ENCODE measurements around the gene GCNT2.
A peak's percentile ranks its signal among the peaks of the same experiment; 100 is the strongest.
"Not testable (repeated sequence)": the region's sequence is repeated elsewhere in the genome, so short reads cannot be mapped to it uniquely, and the experiment has no call there.

GCNT2 gene

DNA sequence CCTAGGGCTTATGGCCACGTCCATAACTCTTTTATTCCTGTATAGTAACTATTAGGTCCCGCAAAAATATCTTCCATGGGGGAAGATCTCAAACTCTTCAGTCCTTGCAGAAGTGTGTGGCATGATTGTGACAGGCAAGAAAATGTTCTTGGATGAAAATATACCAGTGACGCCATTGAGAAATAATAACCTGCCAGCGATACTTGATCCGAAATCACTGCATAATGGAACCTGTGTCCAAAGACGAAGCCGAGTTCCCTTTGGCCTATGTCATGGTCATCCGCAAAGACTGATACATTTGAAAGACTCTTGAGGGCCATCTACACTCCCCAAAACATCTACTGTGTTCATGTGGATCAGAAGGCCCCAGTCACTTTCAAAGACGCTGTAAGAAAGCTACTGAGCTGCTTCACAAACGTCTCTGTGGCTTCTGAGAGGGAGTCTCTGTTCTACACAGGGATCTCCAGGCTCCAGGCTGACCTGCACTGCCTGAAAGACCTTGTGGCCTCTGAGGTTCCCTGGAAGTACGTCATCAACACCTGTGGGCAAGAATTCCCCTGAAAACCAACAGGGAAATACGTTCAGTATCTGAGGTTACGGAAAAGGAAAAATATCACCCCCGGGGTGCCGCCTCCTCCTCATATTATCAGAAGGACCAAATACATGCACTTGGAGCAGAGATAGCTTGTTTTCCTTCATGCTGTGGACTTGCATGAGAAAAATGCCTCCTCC is 6.9 kb upstream of the GCNT2 start:
- DNase-seq = no peak

DNA sequence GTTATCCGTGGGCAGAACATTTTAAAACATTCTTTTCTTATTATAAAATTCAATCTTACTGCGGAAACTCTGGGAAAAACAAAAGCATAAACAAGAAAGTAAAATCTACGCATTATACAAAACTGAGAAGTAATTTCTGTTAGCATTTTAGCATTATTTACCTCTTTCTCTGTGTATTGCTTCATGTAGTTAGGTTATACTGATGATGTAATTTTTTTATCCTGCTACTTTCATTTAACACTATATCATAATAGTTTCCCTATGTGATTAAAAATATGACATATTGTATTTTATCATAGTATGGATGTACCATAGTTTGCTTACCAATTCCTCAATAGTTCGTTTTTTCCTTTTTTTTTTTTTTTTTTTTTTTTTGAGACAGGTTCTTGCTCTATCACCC is 4.2 kb upstream of the GCNT2 start:
- no peak for DNase-seq

DNA sequence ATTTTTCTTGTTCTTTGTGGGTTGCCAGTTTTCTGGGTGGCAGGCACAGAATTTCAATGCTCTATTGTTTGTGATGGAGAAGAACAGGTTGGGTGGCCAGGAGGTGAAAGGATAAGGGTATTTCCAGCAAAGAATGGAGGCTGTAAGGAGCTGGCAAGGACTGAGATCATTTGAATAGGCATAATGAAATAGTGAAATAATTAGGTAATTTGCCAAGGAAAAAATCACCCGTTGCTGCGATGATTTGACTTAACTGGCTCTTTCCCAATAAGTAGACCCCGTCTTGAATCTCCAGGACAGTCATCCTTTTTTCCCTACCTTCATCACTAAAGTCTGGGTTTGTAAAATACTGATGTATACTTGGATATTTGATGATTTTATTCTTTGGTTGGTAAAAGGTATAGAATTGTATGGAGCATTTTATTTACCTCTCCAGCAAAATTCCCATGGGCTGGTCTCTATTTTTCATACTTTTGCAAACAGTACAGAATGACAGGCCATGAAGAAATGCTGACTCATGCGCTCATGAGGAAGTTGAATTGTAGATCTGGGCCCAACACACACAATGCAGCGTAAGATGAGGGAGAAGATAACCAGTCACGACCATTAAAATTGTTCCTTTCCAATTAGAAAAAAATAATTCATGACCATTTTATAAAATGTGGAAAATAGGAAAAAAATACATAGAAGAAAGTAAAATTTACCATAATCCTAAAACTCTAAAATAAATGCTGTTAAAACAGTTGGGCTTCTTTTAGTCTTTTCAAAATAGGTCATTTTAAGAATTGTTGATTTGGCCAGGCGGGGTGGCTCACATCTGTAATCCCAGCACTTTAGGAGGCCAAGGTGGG is 2.4 kb upstream of the GCNT2 start:
- DNase-seq = peak; percentile 69 to 78

DNA sequence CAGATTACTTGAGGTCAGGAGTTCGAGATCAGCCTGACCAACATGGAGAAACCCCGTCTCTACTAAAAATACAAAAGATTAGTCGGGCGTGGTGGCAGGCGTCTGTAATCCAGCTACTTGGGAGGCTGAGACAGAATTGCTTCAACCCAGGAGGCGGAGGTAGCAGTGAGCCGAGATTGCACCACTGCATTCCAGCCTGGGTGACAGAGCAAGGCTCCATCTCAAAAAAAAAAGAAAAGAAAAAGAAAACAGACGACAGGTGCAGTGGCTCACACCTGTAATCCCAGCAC is 1.8 kb upstream of the GCNT2 start:
- DNase-seq = not testable (repeated sequence)

DNA sequence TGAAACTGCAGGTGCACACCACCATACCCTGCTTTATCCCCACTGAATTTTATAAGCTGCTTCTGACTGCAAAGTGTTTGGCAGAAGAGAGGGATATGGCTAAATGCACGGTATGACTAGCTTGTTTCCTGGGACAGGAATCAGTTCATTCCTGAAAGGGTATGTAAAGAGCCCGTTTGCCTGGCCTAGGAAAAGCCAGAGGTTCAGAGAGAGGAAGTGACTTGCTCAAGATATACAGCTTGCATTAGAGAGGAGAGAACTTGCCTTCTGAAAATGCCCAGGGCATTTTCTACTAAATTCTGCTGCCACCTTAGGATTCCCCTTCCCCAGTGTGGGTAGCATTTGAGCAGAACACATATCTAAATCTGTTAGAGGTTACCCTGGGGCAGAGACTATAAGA is 683 bp upstream of the GCNT2 start:
- DNase-seq = peak; percentile 33 to 41

DNA sequence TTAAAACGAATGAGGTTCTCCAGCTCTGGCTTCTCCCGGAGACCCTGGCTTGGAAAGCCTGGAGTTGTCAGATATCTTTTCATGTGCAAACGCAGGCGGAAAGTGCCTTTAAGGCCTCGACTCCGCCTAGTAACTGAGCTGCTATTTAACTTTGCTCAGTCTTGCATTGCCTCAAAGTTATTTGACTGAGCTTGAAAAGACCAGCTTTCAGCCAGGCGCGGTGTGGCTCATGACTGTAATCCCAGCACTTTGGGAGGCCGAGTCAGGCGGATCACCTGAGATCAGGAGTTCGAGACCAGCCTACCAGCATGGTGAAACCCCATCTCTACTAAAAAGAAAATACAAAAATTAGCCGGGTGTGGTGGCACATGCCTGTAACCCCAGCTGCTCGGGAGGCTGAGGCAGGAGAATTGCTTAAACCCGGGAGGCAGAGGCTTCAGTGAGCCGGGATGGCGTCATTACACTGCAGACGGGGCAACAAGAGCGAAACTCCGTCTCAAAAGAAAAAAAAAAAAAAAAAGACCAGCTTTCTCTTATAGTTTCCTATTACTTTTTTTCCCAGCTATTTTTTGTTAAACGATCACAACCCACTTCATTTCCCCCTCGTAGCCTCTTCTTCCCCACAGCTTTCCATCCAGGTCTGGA is 1.9 kb downstream of the GCNT2 start:
- no peak for DNase-seq

DNA sequence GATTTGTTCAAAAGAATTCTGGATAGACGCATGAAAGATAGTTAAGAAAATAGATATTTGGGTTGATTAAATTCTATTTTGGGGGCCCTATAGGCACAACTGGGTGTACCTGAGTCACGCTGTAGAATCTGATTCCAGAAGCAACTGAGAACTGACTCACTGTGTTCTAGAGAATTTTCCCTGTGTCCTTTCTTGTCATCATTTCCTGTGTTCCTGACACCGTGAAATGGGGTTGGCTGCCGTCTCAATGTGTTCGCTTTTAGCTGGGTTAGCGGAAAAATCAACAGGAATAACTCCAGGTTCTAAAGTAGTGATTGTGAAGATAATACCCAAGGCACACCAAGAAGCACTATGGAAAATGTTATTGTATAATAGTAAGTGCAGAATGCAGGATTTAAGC is 5.0 kb downstream of the GCNT2 start:
- DNase-seq = no peak

DNA sequence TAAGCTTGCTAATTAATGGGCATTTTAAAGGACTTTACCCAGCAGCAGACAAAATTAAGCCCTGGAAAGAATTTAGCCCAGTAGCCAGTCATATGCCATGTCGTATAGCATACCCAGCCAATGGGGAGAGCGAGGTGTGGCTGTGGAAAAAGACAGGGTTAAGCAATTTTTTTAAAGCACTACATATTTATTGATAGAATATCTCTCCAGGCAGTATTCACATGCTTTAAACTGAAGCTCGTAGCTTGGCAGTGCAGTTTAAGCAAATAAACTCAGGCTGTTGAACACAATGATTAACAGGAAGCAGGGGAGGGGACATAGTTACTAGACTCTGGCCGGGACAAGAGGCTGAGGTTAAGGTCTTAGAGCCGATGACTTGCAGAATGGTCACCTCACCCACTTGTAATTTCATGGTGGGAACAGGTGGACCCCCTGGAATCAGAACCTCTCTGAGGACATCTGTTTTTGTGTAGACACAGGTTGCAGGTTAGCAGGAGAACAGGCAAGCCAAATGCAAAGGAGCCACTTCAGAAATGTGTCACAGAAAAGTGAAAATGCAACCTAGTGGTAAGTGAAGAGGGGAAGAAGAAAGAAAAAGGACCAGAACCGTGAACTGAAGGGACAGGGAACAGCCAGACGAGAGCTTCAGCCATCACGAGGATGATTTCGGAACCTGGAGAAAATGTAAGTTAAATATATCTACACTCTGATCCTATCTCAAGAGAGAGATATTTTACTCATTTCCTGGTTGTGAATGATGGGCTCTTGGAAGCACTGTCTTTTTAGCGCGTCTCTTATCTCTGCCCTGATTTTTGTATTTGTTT is 7.2 kb downstream of the GCNT2 start:
- peak in 1 of 2 experiments; percentile 23 for DNase-seq

DNA sequence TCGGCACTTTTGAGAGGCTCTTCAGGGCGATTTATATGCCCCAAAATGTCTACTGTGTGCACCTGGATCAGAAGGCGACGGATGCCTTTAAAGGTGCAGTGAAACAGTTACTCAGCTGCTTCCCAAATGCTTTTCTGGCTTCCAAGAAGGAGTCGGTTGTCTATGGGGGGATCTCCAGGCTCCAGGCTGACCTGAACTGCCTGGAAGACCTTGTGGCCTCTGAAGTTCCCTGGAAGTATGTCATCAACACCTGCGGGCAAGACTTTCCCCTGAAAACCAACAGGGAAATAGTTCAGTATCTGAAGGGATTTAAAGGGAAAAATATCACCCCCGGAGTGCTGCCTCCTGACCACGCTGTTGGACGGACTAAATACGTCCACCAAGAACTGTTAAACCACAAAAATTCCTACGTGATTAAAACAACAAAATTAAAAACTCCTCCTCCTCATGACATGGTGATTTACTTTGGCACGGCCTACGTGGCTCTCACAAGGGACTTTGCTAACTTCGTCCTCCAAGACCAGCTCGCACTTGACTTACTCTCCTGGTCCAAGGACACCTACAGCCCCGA is 8.2 kb downstream of the GCNT2 start:
- no peak for DNase-seq

DNA sequence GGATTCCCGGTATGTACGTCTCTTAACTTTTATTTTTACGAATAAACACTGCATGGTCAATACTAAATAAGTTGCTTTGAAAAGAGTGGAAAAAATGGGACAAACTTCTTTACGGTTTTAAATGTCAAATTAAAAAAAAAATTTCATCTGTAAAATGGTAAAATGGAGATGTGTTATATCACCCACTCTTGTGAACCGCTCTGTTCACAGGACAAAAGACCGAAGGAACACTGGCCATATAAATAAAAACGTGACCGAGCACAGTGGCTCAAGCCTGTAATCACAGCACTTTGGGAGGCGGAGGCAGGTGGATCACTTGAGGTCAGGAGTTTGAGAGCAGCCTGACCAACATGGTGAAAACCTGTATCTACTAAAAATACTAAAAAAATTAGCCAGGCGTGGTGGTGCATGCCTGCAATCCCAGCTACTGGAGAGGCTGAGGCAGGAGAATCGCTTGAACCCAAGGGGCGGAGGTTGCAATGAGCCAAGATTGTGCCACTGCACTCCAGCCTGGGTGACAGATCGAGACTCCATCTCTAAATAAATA is 8.8 kb downstream of the GCNT2 start:
- DNase-seq = not testable (repeated sequence)

DNA sequence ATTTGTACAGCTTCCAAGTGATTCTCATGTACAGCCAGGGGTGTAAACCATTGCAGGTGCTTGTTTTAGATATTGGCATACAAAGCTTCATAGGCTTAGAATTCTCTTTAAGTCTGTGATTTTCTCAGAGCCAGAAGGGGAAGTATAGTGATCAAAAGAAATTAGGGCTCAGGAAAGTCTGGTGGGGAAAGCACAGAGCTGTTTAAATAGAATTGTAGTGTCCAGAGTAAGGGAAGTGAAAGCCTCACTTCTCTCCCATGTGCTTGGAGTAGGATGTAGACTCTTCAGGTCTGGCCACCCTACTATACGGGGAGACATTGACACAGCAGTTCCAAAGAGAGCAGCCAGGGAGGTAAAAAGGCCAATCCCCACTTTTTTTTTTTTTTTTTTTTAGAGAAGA is 10.4 kb downstream of the GCNT2 start:
- DNase-seq = peak; percentile 19 to 40

DNA sequence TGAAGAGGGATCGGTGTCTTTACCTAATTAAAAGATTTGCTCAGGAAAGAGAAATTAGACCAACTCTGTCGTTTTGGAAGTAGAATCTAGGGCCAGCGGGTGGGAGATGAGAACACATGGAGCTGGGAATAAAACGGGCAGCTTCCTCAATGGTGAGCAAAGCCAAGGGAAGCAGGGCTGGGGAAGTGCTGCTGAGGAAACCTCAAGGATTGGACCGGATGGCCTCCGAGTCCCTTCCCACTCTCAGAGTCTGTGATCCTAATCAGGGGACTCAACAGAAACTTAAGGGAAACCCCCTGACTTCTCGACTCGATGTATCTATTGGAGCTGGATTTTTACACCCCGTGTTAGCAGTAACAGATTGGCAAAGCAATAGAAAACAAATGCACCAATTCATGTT is 10.8 kb downstream of the GCNT2 start:
- no peak for DNase-seq

DNA sequence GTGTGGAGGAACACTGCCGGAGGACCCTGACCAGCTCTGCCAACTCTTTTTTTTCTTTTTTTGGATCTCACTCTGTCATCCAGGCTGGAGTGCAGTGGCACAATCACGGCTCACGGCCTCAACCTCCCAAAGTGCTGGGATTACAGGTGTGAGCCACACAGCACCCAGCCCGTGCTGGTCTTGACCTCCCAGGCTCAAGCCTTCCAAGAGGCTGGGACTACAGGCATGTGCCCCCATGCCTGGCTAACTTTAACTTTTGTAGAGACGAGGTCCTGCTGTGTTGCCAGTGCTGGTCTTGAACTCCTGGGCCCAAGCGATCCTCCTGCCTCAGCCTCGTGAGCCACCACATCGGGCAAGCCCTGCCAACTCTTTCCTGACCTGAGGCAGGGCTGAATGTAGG is 11.2 kb downstream of the GCNT2 start:
- no peak for DNase-seq

DNA sequence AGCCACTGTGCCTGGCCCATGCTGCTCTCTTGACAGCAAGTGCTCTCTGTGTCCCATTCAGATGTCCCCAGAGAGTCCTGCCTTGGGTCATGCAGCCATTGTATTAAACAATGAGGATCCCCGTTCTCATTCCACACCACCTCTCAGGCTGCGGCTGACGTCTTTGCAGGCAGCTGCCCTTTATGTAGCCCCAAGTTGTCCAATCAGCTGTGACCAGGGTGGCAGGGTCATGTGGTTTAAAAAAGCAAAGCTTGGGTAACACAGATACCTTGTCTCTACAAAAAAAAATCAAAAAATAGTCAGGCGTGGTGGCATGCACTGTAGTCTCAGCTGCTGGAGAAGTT is 13.2 kb downstream of the GCNT2 start:
- no peak for DNase-seq

DNA sequence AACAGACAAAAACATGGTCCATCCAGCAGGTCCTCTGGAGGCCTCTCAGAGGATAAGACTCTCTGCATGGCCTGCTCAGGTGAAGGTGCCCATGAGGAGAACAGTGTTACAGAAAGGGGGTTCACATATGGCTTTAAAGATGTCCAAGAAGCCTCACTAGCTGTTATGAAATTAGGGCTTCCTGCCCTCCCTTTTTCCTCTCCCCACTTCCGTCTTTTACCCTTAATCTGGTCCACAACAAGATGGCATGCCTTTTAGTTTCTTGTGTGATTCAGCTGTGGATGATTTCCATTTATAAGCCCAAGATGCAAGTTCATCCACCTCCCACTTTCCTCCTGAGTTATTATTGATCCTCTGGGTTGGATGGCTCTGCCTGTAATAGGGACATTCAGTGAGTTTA is 14.0 kb downstream of the GCNT2 start:
- DNase-seq = no peak

DNA sequence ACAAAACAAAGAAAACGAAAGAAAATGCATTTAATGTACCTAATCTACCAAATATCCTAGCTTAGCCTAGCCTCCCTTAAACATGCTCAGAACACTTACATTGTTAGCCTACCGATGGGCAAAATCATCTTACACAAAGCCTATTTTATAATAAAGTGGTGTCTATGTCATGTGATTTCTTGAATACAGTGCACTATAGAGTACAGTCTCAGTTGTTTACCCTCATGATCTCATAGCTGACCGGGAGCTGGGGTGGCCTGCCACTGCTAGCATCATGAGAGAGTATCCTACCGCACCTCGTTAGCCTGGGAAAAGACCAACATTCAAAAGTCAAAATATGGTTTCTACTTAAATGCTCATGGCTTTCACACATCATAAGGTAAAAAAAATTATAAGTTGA is 16.6 kb downstream of the GCNT2 start:
- DNase-seq = no peak

DNA sequence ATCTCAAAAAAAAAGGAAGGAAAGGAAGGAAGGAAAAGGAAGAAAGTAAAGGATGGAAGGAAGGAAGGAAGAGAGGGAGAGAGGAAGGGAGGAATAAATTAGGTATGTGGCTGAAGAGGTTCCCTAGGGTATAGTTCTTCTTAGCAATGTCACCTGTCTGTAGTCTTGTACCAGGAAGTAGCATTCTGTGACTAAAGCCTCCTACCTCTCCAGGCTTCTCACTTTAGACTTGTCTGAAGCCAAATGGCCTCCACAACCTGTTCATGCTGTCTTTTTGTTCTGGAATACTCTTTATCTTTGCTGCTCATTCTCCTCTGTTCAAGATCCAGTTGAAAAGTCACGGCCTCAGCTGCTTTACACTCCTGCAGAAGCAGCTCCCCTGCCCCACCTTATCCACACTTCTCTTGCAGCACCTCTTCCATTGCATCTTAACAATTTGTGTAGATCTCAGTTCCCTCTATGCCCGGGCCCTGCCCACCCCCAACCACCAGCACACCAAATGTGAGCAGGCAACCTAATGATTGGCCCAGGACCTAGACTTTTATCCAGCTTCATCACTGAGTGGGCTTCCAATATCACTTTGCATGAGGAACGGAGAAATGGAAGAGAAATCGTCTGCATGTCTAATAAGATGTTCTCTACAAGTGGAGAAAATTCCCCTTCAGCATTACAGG is 19.1 kb downstream of the GCNT2 start:
- DNase-seq = no peak

DNA sequence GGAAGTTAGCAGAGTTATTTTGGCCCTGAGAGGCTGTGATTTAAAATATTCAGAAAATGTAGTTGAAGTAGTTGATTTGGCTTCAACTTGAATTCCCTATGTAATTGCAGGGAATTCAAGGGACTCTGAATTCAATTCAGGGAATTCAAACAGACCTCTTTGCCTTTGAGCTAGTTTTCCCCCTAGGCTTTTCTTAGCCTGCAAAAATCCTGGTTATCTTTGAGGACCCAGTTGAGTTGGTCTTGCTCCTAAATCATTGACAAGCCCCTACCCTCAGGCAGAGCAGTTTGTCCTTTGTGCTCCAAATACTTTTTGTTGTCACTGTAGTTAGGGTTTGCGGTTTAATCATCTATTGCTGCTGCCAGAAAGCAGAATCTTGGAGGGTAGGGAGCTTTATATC is 20.4 kb downstream of the GCNT2 start:
- no peak for DNase-seq

DNA sequence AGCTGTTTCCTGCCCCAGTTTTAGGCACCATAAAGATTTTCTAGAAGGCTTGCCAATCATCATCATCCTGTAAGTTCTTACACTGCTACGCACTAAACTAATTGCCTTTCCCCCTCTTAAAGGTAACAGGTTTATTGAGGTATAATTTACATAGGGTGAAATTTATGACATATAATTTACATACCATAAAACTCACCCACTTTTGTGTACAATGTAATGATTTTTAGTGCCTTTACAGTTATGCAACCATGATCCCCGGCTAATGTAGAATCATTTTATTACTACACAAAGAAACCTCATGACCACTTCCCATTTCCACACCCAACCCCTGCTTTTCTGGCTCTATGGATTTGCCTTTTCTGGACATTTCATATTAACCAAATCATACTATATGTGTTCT is 21.1 kb downstream of the GCNT2 start:
- DNase-seq = no peak

DNA sequence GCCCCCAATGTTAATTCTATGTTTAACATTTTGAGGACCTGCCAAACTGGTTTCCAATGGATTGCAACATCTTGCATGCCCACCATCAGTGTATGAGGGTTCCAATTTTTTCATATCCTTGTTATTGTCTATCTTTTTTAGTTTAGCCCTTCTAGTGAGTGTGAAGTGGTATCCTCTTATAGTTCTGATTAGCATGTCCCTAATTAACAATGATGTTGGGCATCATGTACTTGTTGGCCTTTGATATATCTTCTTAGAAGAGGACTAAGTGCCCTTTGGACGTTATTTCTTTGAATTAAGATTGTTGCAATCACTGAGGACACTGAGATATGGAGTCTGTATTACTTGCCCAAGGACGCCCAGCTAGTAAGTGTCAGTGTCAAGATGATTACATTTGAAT is 22.3 kb downstream of the GCNT2 start:
- no peak for DNase-seq

DNA sequence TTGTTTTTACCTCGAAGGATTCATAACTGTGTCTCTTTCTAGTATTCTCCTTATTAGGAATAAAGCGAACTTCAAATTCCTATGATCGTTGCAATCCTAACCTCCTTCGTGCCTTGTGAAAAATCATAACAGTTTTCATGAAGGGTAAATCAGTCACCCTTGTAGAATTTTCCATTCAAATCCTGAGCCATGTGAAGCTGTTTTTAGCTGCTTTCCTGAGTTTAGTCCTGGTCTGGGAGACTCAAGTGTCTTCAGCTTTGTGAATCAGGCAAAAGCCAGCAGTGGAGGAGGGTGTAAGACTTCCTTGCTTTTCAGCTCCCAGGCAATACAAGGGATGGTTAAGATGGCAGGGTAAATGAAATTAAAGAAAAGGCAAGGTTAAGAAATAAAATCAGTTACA is 24.3 kb downstream of the GCNT2 start:
- DNase-seq = no peak

DNA sequence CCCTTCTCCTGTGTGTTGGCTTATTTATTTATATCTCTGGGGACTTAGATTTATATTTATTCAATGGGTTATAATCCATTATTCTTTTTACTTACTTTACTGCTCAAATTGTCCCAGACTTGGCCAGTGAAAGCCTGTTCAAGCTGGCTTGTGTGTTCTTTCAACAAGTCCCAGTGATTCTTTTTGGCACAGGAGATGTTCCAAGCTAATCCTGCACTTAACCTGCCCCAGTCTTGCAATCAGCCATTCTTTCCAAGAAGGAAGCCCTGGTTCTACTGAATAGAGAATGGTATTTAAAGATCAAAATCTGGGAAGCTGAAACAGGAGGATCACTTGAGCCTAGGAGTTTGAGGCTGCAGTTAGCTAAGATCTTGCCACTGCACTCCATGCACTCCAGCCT is 26.7 kb downstream of the GCNT2 start:
- DNase-seq = no peak

Data from Kasumi-1 (cell line).